DMS153 treated with DMSO at 0.1 percent for 48 hours (cell line): ENCODE data around the gene FOXG1.

Experiments
- DNase-seq: peaks from one replicate; lab custom pipeline; 2025; ENCODE audit not compliant: unreplicated experiment; lab: John Stamatoyannopoulos, UW

The FOXG1 gene

GRCh38 chr14:28761438-28762291, 4.9 kb upstream of the FOXG1 start:
- DNase-seq = peak; percentile 81

- DNase-seq = peak; percentile 81
Observed at GRCh38 chr14:28762303-28762954, 4.2 kb upstream of the FOXG1 start.

- no peak for DNase-seq
Observed at GRCh38 chr14:28762955-28763326, 3.6 kb upstream of the FOXG1 start.

DNA sequence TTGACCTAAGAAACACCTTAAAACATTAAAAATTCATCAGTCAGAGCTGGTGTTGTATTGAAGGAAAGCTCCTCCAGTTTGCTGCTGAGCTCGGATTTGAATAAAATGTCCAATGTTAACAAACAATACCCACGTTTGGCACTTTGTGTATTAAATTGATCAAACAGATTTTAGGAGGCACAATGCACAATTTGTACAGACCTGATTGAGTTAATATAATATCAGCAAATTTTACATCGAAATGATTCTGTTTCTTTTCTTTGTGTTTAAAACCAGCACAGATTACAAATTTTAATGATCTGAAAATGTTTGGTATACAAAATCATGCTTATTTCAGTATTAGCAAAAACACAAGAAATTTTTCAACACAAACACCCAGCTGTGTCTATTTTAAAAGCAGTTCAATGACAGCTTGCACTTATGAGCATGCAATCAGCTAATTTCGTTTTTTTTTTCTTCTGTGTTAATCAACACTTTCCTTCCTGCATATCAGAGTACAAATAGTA, 2.8 kb upstream of the FOXG1 start:
- DNase-seq = peak; percentile 73

DNA sequence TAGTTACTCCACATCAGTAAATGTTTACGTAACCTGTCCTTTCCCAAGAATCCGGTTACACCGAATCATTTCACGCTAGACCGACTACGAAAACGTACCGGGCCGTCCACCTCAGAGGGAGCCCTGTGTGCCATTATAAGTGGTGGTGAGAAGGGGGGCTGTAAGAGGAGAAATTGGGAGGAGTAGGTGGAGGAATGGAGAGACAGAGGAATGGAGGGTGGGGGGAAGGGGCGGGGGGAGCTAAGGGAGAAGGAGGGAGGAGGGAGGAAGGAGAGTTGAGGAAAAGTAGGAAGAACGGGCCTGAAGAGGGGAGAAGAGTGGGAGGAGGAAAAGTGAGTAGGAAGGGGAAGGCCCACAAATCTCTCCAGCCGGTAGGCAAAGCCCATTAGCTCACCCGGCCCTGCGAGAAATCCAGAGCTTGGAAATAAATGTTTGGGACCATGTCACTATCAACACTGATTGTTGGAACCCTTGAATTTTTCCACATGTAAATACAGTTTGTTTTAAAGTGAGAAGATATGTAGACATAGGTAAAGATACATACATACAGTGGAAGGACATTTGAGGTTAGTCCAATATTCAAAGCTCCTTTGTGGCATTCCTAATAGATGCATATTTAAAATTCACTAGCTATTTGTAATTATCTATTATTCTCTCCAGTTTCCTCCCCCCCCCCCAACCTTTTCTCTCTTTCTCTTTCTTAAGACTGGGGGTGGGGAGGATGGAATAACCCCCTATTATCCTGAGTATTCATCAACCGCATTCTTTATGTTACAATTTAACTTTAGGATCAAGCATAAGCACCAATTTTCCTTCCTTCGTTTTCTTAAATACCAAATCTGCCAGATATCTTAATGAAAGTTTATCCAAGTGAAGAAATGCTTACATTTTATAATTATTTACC, 2.1 kb upstream of the FOXG1 start:
- DNase-seq = peak; percentile 60

GRCh38 chr14:28765169-28765830, 1.3 kb upstream of the FOXG1 start:
- DNase-seq = peak; percentile 66

- DNase-seq = no peak
Observed at GRCh38 chr14:28765831-28766468, 637 bp upstream of the FOXG1 start.

DNA sequence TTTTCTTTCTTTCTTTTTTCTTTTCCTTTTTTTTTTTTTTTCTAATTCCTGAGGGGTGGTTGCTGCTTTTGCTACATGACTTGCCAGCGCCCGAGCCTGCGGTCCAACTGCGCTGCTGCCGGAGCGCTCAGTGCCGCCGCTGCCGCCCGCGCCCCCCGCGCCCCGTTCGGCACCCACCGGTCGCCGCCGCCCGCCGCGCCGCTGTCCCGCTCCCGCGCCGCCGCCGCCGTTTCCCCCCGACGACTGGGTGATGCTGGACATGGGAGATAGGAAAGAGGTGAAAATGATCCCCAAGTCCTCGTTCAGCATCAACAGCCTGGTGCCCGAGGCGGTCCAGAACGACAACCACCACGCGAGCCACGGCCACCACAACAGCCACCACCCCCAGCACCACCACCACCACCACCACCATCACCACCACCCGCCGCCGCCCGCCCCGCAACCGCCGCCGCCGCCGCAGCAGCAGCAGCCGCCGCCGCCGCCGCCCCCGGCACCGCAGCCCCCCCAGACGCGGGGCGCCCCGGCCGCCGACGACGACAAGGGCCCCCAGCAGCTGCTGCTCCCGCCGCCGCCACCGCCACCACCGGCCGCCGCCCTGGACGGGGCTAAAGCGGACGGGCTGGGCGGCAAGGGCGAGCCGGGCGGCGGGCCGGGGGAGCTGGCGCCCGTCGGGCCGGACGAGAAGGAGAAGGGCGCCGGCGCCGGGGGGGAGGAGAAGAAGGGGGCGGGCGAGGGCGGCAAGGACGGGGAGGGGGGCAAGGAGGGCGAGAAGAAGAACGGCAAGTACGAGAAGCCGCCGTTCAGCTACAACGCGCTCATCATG, 654 bp downstream of the FOXG1 start:
- no peak for DNase-seq

GRCh38 chr14:28767853-28768741, 1.5 kb downstream of the FOXG1 start:
- peak; percentile 84 for DNase-seq

DNA sequence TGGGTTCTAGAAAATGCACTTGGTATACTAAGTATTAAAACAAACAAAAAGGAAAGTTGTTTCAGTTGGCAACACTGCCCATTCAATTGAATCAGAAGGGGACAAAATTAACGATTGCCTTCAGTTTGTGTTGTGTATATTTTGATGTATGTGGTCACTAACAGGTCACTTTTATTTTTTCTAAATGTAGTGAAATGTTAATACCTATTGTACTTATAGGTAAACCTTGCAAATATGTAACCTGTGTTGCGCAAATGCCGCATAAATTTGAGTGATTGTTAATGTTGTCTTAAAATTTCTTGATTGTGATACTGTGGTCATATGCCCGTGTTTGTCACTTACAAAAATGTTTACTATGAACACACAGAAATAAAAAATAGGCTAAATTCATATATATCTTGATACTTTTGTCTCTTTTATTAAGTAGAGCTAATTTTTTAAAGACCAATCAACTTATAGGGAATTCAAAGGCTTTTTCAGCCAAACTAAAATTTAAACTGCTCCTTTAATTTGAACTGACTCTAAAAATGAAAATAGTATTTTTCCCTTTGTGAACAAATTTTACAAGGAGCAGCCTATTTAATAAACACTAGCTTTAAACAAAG, 2.8 kb downstream of the FOXG1 start:
- peak; percentile 40 for DNase-seq

- DNase-seq = peak; percentile 50
Observed at GRCh38 chr14:28770061-28770460, 3.5 kb downstream of the FOXG1 start.

DNA sequence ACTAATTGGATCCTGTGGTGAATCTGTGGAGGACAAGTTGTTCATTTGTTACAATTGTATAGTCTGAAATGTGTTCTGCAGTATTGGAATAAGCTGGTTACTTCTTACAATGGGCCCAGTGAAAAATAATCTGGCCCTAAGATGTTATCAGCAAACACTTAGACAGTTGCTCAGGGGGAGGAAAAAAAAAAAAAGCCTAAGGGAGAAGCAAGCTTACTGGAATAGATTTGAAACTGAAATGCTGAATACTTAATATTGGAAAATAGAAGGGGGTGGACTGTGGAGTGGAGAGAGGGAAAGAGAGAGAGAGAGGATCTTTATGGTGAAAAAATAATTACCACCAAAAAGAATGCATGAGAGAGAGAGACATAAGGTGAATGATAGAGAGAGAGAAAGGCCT, 4.0 kb downstream of the FOXG1 start:
- peak; percentile 50 for DNase-seq

DNA sequence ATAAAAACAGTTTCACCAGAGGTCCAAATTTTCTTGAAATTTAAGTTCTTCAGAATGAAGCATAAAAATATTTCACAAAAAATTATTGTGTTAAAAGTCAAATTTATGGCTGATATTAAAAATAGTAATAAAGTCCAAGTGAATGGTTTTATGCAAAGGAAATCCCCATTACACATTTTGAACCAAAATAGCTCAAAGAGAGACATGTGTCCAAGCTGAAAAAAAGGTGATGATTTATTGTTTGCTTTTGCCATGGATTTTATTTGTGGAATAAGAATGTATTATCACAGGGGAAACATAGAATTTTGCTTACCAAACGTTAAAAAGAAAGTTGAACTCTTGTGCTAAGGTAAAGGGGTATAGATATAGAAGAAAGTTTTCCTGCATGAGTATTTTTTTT, 4.6 kb downstream of the FOXG1 start:
- no peak for DNase-seq

DNA sequence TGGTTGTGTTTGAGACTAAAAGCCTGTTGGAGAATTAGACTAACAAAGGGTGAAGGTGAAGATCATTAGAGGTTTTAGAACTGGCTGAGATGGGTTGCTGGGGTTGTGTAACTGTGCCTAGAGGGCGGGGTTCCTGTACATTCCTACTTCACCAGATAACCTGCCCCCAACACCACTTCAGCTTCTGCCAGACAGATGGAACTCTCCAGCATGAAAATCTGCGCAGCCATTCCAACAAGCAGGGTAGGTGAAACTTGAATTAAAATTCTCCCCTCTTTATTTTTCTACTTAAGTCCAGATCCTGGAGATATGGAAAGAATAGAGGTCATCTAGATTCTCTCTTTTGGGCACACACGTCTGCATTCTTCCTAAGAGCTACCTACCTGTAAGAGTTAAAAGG, 6.0 kb downstream of the FOXG1 start:
- peak; percentile 81 for DNase-seq

DNA sequence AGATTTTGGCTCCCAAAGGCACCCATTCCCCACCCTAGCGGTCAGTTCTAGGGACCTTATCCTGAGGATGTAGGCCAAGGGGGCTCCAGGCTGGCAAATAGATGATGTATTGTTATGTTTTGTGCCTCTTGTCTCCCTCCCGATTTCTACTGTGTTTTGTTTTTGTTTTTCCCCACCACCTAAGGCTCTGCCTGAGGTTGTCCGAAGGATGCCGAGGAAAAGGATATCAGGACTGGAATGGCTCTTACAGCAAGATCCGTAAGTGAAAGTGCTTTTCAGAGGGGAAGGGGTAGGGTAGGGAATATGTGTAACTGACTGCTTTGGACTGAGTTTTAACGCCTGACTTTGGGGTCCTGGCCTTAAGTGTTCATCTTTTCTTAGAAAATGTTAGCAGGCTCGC, 6.6 kb downstream of the FOXG1 start:
- DNase-seq = peak; percentile 53

DNA sequence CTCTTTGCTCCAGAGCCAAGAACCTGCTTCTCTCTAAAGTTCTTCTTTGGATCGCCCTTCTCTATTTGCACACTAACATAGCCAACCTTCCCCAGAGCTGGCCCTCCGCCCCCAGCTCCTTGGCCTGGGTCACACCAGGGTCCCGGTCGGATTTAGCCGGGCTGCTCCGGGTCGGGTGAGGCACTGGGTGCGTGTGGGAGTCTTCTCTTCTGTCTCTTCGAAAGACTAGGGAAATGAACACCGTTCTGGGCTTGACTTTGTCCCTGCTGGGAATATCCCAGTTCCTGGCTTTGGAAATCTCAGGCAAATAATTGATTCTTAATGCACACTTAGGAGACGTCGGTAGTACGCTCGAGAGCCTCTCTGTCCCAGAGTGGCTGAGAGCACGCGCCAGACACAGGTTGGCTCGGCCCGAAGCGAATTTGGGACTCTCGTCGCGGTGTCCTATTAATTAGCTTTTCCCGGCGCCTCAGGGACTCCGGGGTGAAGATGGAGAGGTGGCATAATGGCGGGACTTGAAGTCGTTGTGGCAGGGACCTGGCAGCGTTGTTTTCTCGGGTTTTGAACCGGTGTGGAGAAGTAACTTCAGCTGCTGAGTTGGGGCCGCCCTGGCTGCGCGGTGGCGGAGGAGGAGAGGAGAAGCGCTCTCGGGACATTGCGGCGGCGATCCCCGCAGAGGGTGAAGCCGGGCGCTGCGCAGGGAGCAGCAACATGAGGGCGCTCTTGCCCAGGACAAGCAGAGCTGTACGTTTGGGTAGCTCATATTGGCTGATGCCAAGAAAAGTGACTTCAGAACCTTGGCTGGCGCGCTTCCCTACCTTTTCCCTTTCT, 7.5 kb downstream of the FOXG1 start:
- peak; percentile 86 for DNase-seq
